Vagina (tissue), 2 donors: ENCODE data around the gene SPRR3. TPM values are rescaled to one million over a fixed set of nuclear protein-coding genes. Genes with fewer than 3 reads are reported as not detected.

Source experiments
- DNase-seq, 2 donors: peaks; one replicate each; pipeline ENCODE4 v3.0.0-alpha.2; 2017; ENCODE audit errors: extremely low spot score in 2 of 2
- H3K27ac ChIP-seq: fragments of 200-600 bp; sonication (generic); one replicate; pipeline ENCODE4 v1.5.1; 2019
- H3K27me3 ChIP-seq: fragments of 200-600 bp; sonication (generic); one replicate; pipeline ENCODE4 v1.5.1; 2019
- H3K36me3 ChIP-seq, 2 donors: fragments of 200-600 bp; sonication (generic); one replicate each; pipeline ENCODE4 v1.5.1; 2017 to 2019
- H3K4me1 ChIP-seq: fragments of 200-600 bp; sonication (generic); one replicate; pipeline ENCODE4 v1.5.1; 2019
- H3K4me3 ChIP-seq, 2 donors: fragments of 200-600 bp; sonication (generic); 1 replicate in 1 of 2; 2 replicates in 1 of 2; pipeline ENCODE4 v1.5.1; 2016 to 2019
- H3K9me3 ChIP-seq: fragments of 200-600 bp; sonication (generic); one replicate; pipeline ENCODE4 v1.5.1; 2019
- POLR2A ChIP-seq, 2 donors: fragments of 450-650 bp; IDR thresholded peaks; one replicate each; pipeline ENCODE4 v1.6.1; 2017; ENCODE audit warnings: antibody characterized with exemption in 2 of 2, mild to moderate bottlenecking in 2 of 2, moderate library complexity in 2 of 2
- POLR2AphosphoS5 ChIP-seq, 2 donors: sonication (generic); formaldehyde crosslinking; IDR thresholded peaks; one replicate each; pipeline ENCODE4 v1.9.0; 2017; ENCODE audit warnings: antibody characterized with exemption in 2 of 2, mild to moderate bottlenecking in 2 of 2, low read depth in 1 of 2; ENCODE audit not compliant: insufficient read depth in 1 of 2
- intact Hi-C: fragments of 100-400 bp; cut with DNase I; formaldehyde crosslinking; loops from one replicate; pipeline ENCODE4 v1.15.1; 2023
- total RNA-seq: library from RNA; depleted of rRNA; stranded (reverse); fragments of >200 nt; gene quantifications from one replicate; pipeline ENCODE4 v1.2.3, GENCODE V29; 2016
- TF ChIP-seq, protein P1 (sequence below), 3 experiments: fragments of 450-650 bp in 2 of 3; fragments of 200-600 bp in 1 of 3; sonication (generic) in 1 of 3; IDR thresholded peaks; one replicate each; pipeline ENCODE4 v1.5.1; 2017 to 2019; ENCODE audit warnings: antibody characterized with exemption in 3 of 3, mild to moderate bottlenecking in 2 of 3, moderate library complexity in 2 of 3

Gene SPRR3
- total RNA-seq, 1 donor from 2014 or later: 1,163 TPM

DNA sequence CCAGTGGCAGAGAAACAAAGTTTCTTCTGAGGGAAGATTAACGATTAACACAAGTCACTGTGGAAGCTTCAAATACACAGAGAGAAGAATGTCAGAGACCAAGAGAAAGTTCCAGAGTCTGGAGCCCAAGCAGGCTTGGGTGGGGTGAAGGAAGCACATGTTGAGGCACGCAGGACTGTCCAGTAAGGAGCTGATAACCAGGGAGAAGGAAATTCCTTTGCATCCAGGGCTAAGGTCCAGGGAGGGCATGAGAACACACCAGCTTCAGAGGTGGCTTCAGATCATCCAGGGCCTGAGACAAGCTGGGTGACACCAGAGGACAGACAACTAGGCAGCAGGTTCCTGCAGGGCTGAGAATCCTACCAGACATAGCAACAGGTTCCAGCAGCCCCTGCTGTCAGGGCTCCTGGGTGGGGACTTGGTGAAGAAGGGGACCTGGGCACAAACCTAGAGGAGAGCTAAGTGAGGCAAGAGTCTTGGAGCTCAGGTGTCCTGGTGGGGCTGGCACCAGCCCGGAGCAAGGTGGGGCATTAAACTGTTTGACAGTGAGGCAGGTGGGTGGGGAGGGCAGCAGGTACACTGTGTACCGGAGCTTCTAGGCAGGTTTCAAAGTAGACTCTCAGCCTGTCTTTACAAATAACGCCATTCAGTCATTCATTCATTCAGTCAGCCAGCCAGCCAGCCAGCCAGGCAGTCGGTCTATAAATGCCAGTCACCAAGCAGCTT lies 20.2 kb upstream of the SPRR3 start:
- peak in 1 of 2 donors; percentile 67 for DNase-seq
- Histone ChIP-seq H3K9me3 (no peaks in the 10 kb centered on the region), H3K4me1 (no peaks in the 10 kb centered on the region), H3K4me3 (no peak overlapping the region), H3K27ac (no peak overlapping the region), H3K36me3 (no peaks in the 10 kb centered on the region), H3K27me3 (no peaks in the 10 kb centered on the region)
- intact Hi-C loops: no loop called here
- no peak for TF ChIP-seq POLR2A (IDR thresholded peaks at IDR 0.05)
- TF ChIP-seq, protein P1, sequence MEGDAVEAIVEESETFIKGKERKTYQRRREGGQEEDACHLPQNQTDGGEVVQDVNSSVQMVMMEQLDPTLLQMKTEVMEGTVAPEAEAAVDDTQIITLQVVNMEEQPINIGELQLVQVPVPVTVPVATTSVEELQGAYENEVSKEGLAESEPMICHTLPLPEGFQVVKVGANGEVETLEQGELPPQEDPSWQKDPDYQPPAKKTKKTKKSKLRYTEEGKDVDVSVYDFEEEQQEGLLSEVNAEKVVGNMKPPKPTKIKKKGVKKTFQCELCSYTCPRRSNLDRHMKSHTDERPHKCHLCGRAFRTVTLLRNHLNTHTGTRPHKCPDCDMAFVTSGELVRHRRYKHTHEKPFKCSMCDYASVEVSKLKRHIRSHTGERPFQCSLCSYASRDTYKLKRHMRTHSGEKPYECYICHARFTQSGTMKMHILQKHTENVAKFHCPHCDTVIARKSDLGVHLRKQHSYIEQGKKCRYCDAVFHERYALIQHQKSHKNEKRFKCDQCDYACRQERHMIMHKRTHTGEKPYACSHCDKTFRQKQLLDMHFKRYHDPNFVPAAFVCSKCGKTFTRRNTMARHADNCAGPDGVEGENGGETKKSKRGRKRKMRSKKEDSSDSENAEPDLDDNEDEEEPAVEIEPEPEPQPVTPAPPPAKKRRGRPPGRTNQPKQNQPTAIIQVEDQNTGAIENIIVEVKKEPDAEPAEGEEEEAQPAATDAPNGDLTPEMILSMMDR (IDR thresholded peaks at IDR 0.05): no peak
- TF ChIP-seq POLR2AphosphoS5 (IDR thresholded peaks at IDR 0.05; ENCODE audit: insufficient read depth in 1 of 2, low read depth in 1 of 2): peak in 1 of 2 donors; percentile 11

DNA sequence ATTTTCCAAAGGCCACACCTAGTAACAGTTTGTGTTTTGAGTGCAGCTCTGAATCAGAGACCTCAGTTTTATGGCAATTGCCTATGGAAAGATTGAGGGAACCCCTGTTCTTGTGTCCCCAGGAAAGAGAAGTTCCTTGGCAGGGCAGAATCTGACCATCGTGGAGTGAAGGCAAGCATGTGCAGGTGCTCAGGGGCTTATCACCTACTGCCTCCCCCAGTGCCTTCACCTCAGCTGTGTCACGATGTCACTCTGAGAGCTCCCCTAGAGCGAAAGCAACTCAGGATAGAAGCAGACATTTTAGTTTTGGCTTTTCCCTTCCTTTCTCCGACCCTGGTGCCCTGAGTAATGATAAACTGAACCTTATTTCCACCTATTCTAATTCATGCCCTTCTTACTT lies 19.5 kb upstream of the SPRR3 start:
- peak in 1 of 2 donors; percentile 58 for DNase-seq
- H3K27me3 ChIP-seq: no peaks in the 10 kb centered on the region
- H3K4me1 ChIP-seq: no peaks in the 10 kb centered on the region
- H3K4me3 ChIP-seq: no peak overlapping the region
- TF ChIP-seq, protein P1 (IDR thresholded peaks at IDR 0.05): no peak
- TF ChIP-seq POLR2AphosphoS5 (IDR thresholded peaks at IDR 0.05; ENCODE audit: insufficient read depth in 1 of 2, low read depth in 1 of 2): no peak
- no peak for TF ChIP-seq POLR2A (IDR thresholded peaks at IDR 0.05)
- intact Hi-C loops: no loop called here
- no peak overlapping the region for H3K27ac ChIP-seq
- no peaks in the 10 kb centered on the region for H3K9me3 ChIP-seq
- no peaks in the 10 kb centered on the region for H3K36me3 ChIP-seq

DNA sequence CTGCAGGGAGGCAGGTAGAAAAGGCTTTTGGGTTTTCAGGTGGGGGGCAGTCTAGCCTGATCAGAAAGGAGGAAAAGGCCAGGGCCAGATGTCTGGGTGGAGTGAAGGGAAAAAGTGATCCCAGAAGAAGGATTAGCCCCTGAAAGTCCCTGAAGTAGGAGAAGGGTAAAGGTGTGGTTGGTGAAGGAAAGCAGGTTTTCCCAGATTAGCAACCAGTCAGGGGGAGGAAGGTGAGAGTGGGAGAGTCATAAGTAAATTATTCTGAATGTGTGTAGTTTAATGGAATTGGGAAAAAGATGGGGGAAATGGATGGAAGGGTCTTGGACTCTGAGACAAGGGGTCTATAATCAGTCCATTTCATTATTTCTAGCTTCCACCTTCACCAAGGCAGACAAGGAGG lies 18.3 kb upstream of the SPRR3 start:
- no peak for DNase-seq
- TF ChIP-seq, protein P1 (IDR thresholded peaks at IDR 0.05): no peak
- no peak for TF ChIP-seq POLR2AphosphoS5 (IDR thresholded peaks at IDR 0.05; ENCODE audit: insufficient read depth in 1 of 2, low read depth in 1 of 2)
- TF ChIP-seq POLR2A (IDR thresholded peaks at IDR 0.05): no peak
- H3K27ac ChIP-seq: no peak overlapping the region
- H3K4me1 ChIP-seq: no peaks in the 10 kb centered on the region
- no peaks in the 10 kb centered on the region for H3K36me3 ChIP-seq
- intact Hi-C loops: no loop called here
- H3K4me3 ChIP-seq: no peak overlapping the region
- no peaks in the 10 kb centered on the region for H3K27me3 ChIP-seq
- no peaks in the 10 kb centered on the region for H3K9me3 ChIP-seq

DNA sequence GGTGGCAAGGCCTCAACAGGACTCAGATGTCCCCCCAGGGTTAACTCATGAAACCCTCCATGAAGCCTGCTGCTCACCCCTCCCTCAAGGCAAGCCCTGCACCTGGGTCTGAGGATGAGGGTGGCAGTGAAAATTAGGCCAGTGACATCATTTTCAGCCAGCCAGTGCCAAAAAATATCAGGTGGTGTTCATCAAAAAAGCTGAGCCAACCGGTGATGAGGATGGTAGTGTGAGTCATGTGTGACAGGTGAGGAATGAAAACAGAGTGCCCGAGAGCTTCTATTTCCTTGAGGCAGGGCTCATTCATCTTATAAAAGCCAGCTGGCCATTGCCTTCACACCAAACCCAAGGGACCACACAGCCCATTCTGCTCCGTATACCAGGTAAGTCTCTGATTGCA lies 17.8 kb upstream of the SPRR3 start, which contains the start of gene SPRR1A:
Gene SPRR1A (plus strand): TSS at position 339 of the 400 bp plus-strand sequence. CDS start 1,150 bp downstream, outside the sequence.
- Histone ChIP-seq H3K4me3 (peak within 1 kb of the TSS in 1 of 2 donors; percentile 15), H3K27ac (no peak within 1 kb of the TSS), H3K9me3 (no peaks in the 10 kb centered on the region), H3K27me3 (no peaks in the 10 kb centered on the region), H3K4me1 (no peaks in the 10 kb centered on the region), H3K36me3 (no peaks in the 10 kb centered on the region)
- peak in 1 of 2 donors; percentile 19 for TF ChIP-seq POLR2AphosphoS5 (IDR thresholded peaks at IDR 0.05; ENCODE audit: insufficient read depth in 1 of 2, low read depth in 1 of 2)
- TF ChIP-seq, protein P1 (IDR thresholded peaks at IDR 0.05): no peak
- intact Hi-C loops: no loop called here
- DNase-seq: peak in 1 of 2 donors; percentile 44

DNA sequence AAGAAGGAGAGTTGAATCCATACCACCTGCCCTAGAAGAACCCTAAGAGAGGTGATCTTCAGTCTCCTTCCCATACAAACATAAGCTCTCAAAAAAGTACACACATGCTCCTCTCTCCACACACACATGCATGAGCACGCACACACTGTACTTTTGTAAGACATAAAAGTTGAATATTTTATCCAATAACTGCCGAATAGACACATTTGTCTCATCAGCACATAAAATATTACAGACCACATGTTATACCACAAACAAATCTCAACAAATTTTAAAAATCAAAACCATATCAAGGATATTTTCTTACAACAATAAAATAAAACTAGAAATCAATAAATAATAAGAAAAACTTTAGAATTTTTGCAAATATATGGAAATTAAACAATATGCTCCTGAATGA lies 15.0 kb upstream of the SPRR3 start:
- no peaks in the 10 kb centered on the region for H3K9me3 ChIP-seq
- intact Hi-C loops: no loop called here
- no peak overlapping the region for H3K27ac ChIP-seq
- TF ChIP-seq, protein P1 (IDR thresholded peaks at IDR 0.05): no peak
- no peak for TF ChIP-seq POLR2AphosphoS5 (IDR thresholded peaks at IDR 0.05; ENCODE audit: insufficient read depth in 1 of 2, low read depth in 1 of 2)
- no peak overlapping the region for H3K4me3 ChIP-seq
- no peak for DNase-seq
- no peaks in the 10 kb centered on the region for H3K4me1 ChIP-seq
- no peaks in the 10 kb centered on the region for H3K36me3 ChIP-seq
- H3K27me3 ChIP-seq: no peaks in the 10 kb centered on the region
